K562 (cell line): ENCODE measurements around the gene POLK.

Experiments
- CBX5 ChIP-seq: IDR thresholded peaks from 2 replicates; pipeline ENCODE4 v1.6.1; 2014; ENCODE audit warnings: low read depth, borderline replicate concordance
- CTCF ChIP-seq, 3 experiments: IDR thresholded peaks in 2 of 3; conservative IDR thresholded peaks in 1 of 3; 2 replicates each; pipeline ENCODE4 v1.5.1; 2011 to 2012; ENCODE audit warnings: low read length in 3 of 3, mild to moderate bottlenecking in 3 of 3, control low read depth in 2 of 3, improper control_type of control experiment in 1 of 3, inconsistent platforms in 1 of 3, low read depth in 1 of 3, mixed read lengths in 1 of 3, moderate library complexity in 1 of 3; ENCODE audit not compliant: insufficient read depth in 2 of 3
- ELF1 ChIP-seq: fragments of 200-800 bp; sonication (Bioruptor generic); IDR thresholded peaks from 2 replicates; pipeline ENCODE4 v1.6.1; 2016; ENCODE audit warnings: missing genetic modification characterization, missing compliant biosample characterization
- GTF2F1 ChIP-seq: IDR thresholded peaks from 2 replicates; pipeline ENCODE4 v1.6.1; 2011; ENCODE audit warnings: low read depth, low read length, improper control_type of control experiment
- HDGF ChIP-seq: fragments of 450-650 bp; IDR thresholded peaks from 2 replicates; pipeline ENCODE4 v1.6.1; 2016
- KLF6 ChIP-seq: fragments of 250-450 bp; sonication (Bioruptor Pico); IDR thresholded peaks from 2 replicates; pipeline ENCODE4 v1.4.0; 2020; ENCODE audit warnings: mild to moderate bottlenecking, moderate library complexity, borderline replicate concordance
- TBL1XR1 ChIP-seq, 2 experiments: IDR thresholded peaks; 2 replicates each; pipeline ENCODE4 v1.6.1; 2012; ENCODE audit warnings: improper control_type of control experiment in 2 of 2, low read length in 2 of 2, mild to moderate bottlenecking in 1 of 2
- ZBTB9 ChIP-seq: fragments of 450-650 bp; formaldehyde crosslinking; IDR thresholded peaks from 2 replicates; pipeline ENCODE4 v1.4.0; 2020; ENCODE audit warnings: mild to moderate bottlenecking, moderate library complexity
- ZFP30 ChIP-seq: fragments of 250-450 bp; sonication (Bioruptor Pico); IDR thresholded peaks from 2 replicates; pipeline ENCODE4 v1.8.0; 2022; ENCODE audit warnings: moderate library complexity, mild to moderate bottlenecking, inconsistent platforms, borderline replicate concordance
- ZNF3 ChIP-seq: fragments of 250-450 bp; sonication (Bioruptor Pico); IDR thresholded peaks from 2 replicates; pipeline ENCODE4 v1.5.0; 2021; ENCODE audit warnings: mild to moderate bottlenecking, moderate library complexity
- ZNF717 ChIP-seq: fragments of 250-450 bp; sonication (Bioruptor Pico); IDR thresholded peaks from 2 replicates; pipeline ENCODE4 v1.5.0; 2021
- TF ChIP-seq, protein P1 (sequence below), 2 experiments: IDR thresholded peaks; 2 replicates each; pipeline ENCODE4 v1.6.1; 2012; ENCODE audit warnings: improper control_type of control experiment in 2 of 2, low read depth in 2 of 2, low read length in 2 of 2, borderline replicate concordance in 1 of 2
- TF ChIP-seq, protein P2 (sequence below): fragments of 450-650 bp; IDR thresholded peaks from 2 replicates; pipeline ENCODE4 v1.6.1; 2016

DNA sequence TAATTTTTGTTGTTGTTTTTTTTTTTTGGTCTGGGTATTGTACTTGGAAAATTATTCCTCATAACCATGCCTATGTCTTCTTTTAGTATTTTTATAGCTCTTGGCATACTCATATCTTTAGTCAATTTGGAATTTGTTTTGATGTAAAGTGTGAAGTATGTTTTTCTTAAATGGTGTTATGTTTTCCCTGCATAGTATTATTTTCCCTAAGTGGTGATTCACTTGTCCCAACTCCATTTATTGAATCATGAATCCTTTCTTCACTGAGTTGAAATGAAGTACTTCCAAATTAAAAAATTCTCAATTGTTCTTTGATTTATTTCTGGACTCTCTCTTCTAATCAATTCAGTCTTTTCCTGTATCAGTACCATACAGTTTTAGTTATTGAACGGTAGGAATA is 46.5 kb downstream of the POLK start:
- TF ChIP-seq CTCF (IDR thresholded peaks at IDR 0.05 in 2 of 3, conservative IDR thresholded peaks at IDR 0.05 in 1 of 3; ENCODE audit: insufficient read depth in 2 of 3, low read depth in 1 of 3, low read length in 3 of 3), result no peak
- TF ChIP-seq KLF6 (CRISPR knock-in tag), result no peak
- TF ChIP-seq, protein P1, sequence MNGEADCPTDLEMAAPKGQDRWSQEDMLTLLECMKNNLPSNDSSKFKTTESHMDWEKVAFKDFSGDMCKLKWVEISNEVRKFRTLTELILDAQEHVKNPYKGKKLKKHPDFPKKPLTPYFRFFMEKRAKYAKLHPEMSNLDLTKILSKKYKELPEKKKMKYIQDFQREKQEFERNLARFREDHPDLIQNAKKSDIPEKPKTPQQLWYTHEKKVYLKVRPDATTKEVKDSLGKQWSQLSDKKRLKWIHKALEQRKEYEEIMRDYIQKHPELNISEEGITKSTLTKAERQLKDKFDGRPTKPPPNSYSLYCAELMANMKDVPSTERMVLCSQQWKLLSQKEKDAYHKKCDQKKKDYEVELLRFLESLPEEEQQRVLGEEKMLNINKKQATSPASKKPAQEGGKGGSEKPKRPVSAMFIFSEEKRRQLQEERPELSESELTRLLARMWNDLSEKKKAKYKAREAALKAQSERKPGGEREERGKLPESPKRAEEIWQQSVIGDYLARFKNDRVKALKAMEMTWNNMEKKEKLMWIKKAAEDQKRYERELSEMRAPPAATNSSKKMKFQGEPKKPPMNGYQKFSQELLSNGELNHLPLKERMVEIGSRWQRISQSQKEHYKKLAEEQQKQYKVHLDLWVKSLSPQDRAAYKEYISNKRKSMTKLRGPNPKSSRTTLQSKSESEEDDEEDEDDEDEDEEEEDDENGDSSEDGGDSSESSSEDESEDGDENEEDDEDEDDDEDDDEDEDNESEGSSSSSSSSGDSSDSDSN (IDR thresholded peaks at IDR 0.05; ENCODE audit: borderline replicate concordance in 1 of 2, low read depth in 2 of 2, low read length in 2 of 2), result no peak
- TF ChIP-seq ZFP30 (CRISPR knock-in tag), result no peak
- TF ChIP-seq ELF1, result no peak
- TF ChIP-seq ZNF717 (CRISPR knock-in tag), result no peak
- no peak for TF ChIP-seq CBX5
- TF ChIP-seq ZBTB9, result no peak
- no peak for TF ChIP-seq ZNF3
- TF ChIP-seq, protein P2, sequence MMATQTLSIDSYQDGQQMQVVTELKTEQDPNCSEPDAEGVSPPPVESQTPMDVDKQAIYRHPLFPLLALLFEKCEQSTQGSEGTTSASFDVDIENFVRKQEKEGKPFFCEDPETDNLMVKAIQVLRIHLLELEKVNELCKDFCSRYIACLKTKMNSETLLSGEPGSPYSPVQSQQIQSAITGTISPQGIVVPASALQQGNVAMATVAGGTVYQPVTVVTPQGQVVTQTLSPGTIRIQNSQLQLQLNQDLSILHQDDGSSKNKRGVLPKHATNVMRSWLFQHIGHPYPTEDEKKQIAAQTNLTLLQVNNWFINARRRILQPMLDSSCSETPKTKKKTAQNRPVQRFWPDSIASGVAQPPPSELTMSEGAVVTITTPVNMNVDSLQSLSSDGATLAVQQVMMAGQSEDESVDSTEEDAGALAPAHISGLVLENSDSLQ, result no peak
- TF ChIP-seq HDGF, result no peak
- TF ChIP-seq GTF2F1, result no peak
- TF ChIP-seq TBL1XR1 (IDR thresholded peaks at IDR 0.05; ENCODE audit: low read length in 2 of 2), result no peak
